Sciatic nerve (tissue), 2 donors: ENCODE results near the gene KCNIP3. TPM values are rescaled to one million over a fixed set of nuclear protein-coding genes. Genes with fewer than 3 reads are reported as not detected.
"Not testable (repeated sequence)": the region's sequence is repeated elsewhere in the genome, so short reads cannot be mapped to it uniquely, and the experiment has no call there.

Experiments used
- ATAC-seq: fragments of 200-7000 bp; cut with Tn5 transposase; one replicate; pipeline ENCODE4 v1.9.1; 2020; ENCODE audit warnings: mild to moderate bottlenecking, moderate library complexity
- DNase-seq: peaks from one replicate; pipeline ENCODE4 v3.0.0-alpha.2; 2020; ENCODE audit warnings: low spot score
- intact Hi-C: fragments of 100-400 bp; cut with DNase I; formaldehyde crosslinking; loops from one replicate; pipeline ENCODE4 v1.14.2; 2022
- total RNA-seq: library from RNA; stranded (reverse); fragmentation: NEBNext Ultra II Directional; extraction: Animal tissue kit (Norgen Biotek cat#: 25700); gene quantifications from one replicate; pipeline ENCODE4 v1.2.1, GENCODE V29; 2021
- donor health status: DM: no; HTN: no; CAD: no.
- donor health status: DM: no; HTN: no; CAD: no.

The KCNIP3 gene
- total RNA-seq = 13.9 TPM

- intact Hi-C loops = no loop called here
- ATAC-seq (no peak), DNase-seq (no peak)
Observed at GRCh38 chr2:95296880-95297487, at the start of gene KCNIP3. TSS of gene KCNIP3 (plus strand) at chr2:95297347. CDS start at chr2:95297439, 92 bp downstream.

DNA sequence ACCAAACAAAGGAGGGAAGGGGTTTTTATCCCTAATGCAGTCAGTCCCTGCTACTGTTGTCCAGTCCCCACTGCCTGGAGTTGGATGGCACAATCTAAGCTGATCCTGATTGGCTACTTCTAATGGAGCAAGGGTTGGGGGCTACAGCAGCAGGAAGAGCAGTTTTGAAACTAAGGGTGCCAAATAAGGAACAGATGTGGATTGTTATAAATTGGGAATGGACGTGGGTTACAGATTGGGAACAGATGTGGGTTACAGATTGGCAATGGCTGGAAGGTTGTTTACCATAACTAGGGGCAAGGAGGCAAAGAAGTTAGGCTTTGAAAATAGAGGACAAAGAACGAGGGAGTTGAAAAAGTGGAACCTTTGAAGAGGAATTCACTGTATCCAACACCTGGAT is 38.9 kb upstream of the KCNIP3 start:
- intact Hi-C loops = no loop called here
- no peak for ATAC-seq
- no peak for DNase-seq

DNA sequence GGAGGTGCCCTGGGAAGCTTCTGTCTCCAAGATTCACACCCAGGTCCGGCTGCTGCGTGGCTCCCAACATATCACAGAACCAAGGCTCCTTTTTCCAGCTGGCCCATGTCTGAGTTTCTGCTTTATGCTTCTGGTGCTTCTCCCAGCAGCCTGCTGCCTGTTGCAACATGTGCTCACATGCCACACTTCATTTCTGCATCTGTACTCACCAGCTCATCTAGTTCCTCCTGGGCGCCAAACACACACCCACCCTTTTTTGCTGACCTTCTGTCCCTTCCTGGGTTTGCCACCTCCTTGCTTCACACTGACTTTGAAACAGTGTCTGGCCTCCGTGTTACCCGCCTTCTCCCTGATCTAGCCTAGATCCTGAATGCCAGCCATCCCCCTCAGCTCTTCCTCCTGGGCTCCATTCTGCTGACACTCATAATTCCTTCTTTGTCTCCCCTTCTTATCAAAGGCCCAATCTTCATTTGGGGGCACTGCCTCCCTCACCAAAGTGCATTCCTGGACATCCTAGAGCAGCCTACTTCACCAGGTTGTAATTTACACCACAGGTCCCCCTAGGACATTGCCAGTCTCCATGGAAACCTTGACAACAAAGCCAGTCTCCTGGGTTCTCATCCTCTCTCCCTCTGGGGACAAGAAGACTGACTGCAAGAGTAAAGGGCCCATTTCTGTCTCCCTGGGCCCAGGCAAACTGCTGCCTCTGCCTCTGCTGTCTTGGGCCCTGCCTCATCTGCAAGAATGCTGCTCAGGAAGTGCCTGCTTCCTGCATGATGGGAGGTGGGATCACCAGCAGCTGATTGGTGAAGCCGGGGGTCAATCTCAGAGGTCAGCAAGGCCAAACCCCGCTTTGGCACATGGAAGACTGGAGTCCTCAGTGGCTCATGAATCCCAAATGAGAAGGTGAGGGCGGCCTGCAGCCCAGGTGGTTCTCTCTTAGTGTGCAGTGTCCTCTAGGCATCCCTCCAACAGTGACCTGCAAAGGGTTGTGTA is 36.8 kb upstream of the KCNIP3 start:
- intact Hi-C loops = no loop called here
- ATAC-seq = no peak
- no peak for DNase-seq

DNA sequence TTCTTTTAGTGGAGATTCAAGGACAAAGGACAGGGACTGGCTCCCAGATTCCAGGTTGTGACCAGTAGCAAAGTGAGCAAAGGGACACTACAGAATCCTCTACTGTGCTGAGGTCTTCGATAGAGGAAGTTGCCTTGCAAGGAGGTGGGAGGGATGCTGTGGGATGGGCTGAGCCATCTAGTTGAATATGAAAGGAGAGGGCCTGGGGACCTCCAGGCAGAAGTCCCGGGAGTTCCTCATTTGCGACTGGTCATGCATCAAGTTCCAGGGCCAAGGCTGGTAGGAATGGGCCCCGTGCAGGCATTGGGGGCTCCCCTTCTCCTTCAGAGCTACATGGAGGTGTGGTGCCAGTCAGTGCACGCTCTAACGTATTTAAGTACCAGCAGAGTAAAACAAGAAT is 35.5 kb upstream of the KCNIP3 start:
- DNase-seq (no peak), ATAC-seq (no peak)
- intact Hi-C loops = no loop called here

GRCh38 chr2:95262896-95263542 is 34.1 kb upstream of the KCNIP3 start:
- DNase-seq = no peak
- intact Hi-C loops = no loop called here
- no peak for ATAC-seq

DNA sequence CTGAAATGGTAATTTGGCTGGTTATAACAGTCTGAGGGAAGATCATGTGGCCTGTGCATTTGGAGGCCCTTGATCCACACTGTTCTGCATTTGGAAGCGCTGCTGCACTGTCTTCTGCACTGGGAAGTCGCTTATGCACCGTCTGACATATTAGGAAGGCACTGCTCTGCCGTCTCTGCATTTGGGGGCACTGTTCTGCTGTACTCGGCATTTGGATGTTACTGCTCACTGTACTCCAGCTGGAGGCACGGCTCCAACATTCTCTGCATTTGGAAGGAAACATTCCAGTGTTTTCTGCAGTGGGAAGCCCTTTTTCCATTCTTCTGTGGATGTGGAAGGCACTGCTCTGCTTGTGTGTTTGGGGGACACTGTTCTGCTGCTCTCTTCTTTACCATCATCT is 32.5 kb upstream of the KCNIP3 start:
- ATAC-seq = no peak
- no peak for DNase-seq

DNA sequence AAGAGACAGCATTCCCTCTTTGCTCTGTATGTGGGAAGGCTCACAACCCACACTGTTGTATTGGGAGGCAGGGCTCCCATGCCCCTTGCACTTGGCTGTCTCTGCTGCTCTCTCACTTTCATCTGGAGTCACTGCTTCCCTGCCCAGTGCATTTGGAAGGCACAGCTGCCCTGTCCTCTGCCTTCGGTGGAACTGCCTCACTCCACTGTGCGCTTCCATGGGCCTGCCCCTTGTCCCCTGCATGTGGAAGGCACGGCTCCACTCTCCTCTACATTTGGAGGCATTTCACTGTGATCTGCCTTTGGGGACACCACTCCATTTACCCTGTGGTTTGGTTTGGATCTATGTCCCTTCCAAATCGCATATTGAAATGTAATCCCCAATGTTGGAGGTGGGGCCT is 32.0 kb upstream of the KCNIP3 start:
- ATAC-seq (no peak), DNase-seq (no peak)
- intact Hi-C loops = no loop called here

More for the DNA sequence above, 32.5 kb upstream of the KCNIP3 start:
- intact Hi-C loops = no loop called here

DNA sequence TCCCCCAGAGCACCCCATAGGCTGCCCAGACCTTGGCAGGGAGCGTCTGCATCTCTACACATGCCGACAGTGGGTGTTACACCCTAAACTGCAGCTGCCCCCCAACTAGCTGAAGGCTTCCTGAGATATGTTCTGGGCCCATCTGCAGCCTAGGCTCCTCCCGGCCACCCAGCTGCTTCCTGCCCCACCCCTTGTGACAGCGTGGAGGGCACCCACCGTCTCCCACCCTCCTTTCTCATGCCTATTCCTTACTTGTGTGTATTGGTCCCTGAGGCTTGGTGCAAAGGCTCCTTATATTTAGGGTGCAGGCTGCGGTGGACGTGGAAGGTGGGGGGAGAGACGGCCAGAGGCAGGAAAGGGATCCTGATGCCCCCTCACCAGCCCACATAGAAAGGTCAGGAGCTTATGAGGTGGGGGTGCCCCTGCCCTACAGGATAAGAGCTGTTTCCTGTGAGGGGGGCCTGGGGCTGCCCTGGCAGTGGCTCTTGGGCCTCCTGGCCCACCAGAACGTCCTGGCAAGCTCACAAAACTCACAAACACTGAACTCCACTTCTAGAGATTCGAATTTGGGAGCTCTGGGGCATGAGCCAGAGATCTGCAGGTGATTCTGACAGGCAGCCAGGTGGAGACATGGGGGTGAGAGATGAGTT is 30.2 kb upstream of the KCNIP3 start:
- ATAC-seq (no peak), DNase-seq (no peak)

GRCh38 chr2:95267458-95268210 is 29.5 kb upstream of the KCNIP3 start:
- DNase-seq = no peak
- intact Hi-C loops = no loop called here
- ATAC-seq = peak; percentile 33

More for the DNA sequence above, 30.2 kb upstream of the KCNIP3 start:
- intact Hi-C loops = no loop called here

DNA sequence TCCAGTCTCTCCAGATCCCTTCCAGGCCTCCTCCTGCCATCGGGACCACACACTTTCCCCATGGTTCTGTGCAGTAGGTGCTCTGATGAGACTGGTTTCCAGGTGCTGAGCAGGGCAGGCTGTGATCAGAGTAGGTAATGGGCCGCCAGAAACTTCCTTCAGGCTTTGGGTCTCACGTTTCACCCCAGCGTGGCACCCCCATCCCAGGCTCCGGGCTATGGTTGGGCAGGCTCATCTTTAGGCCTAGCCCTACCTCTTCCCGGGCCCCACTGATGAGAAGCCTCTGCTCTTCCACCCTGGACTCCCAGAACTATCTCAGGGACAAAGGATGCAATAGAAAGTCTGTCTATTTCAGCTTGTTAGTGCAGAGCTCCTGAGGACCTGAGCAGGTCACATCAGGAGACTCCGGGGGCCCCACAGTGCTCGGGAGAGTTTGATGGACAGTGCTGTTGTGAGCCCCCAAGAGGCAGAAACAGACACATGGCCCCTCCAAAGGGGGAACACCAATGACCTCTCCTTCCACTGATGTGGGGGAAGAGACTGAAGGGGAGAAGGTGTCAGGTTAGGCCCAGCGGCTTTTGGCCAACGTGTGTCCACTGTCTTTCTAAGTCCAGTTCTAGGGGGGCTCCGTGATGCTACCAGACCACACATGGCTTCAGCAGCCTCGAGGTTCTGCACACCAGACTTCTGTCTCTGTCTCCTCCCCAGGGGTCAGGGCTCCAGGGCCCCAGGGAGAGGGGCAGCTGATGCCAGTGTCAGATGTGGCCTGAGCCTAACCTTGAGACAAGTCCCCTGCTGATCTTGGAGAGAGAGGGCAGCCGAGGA is 28.7 kb upstream of the KCNIP3 start:
- no peak for ATAC-seq
- intact Hi-C loops = no loop called here
- DNase-seq = peak; percentile 30

GRCh38 chr2:95269036-95269680 is 28.0 kb upstream of the KCNIP3 start:
- intact Hi-C loops = no loop called here
- ATAC-seq (no peak), DNase-seq (no peak)

- intact Hi-C loops, DNase-seq, ATAC-seq: not testable (repeated sequence)
Observed at GRCh38 chr2:95269745-95270144, 27.4 kb upstream of the KCNIP3 start.

GRCh38 chr2:95270541-95271081 is 26.5 kb upstream of the KCNIP3 start:
- ATAC-seq (no peak), DNase-seq (peak; percentile 53)
- intact Hi-C loops = no loop called here

DNA sequence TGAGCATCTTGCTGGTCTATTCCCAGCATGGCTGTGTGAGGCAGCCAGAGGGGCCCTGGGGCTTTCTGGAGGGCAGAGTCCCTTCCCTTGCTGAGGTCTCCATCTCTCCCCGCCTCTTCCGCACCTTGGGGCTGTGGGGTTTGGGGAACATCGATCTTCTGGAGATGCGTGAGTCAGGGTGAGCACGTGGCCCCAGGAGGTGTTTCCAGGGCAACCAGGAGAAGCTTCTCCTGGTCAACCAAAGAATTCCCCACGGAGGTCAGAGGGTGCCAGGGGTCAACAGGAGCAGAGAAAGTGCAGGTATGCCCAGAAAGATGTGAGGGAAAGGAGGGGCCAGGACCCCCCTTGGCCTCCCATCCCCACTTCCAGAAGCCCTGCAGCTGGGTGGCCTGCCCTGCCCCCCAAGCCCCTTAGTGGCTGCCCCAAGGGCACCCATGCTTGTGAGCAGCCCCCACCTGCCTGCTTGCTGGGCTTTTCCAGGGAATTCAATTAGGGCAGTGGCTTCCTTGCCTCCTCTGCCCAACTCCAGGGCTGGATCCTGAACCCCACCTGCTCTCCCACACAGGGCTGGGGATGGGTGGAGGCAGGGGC is 25.7 kb upstream of the KCNIP3 start:
- intact Hi-C loops = no loop called here
- no peak for ATAC-seq
- DNase-seq = peak; percentile 37

DNA sequence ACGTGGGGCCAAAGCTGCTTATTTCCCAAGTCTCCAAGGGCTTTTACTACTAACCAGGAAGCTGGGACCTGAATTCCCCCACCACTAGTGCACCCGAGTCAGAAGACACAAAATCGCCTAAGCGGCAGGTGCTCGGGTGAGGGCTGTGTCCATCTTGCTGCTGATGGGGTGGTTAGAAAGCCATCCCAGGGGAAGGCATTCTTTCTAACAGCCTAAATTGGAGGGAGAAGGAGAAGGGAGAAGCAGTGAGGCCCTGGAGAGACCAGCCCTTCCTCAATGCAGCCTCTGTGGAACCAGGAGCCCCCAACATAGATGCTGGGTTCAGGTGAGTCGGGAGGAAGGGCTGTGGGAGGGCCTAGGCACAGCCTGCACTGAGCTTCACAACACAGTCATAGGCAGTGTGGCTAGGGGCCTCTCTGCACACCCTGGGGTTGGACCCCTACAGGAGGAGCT is 24.8 kb upstream of the KCNIP3 start:
- ATAC-seq (no peak), DNase-seq (no peak)
- intact Hi-C loops = no loop called here

GRCh38 chr2:95272781-95273180 is 24.4 kb upstream of the KCNIP3 start:
- intact Hi-C loops = no loop called here
- ATAC-seq (no peak), DNase-seq (no peak)
